NT2/D1 (cell line): ENCODE measurements around the gene ANAPC1.

Source experiments
- SUZ12 ChIP-seq: IDR thresholded peaks from 2 replicates; pipeline ENCODE4 v1.6.1; 2011; ENCODE audit not compliant: insufficient read length, insufficient read depth; ENCODE audit errors: extremely low read depth
- YY1 ChIP-seq: IDR thresholded peaks from 2 replicates; pipeline ENCODE4 v1.6.1; 2011; ENCODE audit not compliant: insufficient read length, insufficient read depth

DNA sequence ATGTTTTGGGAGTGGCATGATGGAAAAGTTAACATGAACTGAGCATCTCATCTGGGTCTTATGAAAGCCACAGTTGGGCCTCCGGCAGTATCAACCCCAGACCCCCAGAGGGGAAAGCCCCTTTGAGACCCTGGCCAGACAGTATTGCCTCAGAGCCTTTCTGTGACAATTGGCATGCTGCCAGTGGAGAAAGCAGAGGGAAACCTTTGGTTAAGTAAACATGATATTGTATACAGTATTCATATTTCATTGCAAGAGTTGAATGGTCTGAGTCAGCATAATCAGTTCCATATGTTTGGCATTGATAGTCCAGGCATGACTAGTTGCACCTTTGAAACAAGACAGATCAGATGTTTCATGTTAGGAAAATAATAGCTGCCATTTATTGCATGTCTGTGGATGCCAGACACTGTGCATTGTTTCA is 34.4 kb upstream of the ANAPC1 start:
- TF ChIP-seq YY1 (no peak), SUZ12 (no peak)
